HCEC 1CT (cell line): ENCODE measurements around the gene ARSG.
"Not testable (repeated sequence)": the region's sequence is repeated elsewhere in the genome, so short reads cannot be mapped to it uniquely, and the experiment has no call there.

ENCODE experiments used
- DNase-seq: peaks from one replicate; pipeline ENCODE4 v3.0.0-alpha.2; 2017

The ARSG gene

DNA sequence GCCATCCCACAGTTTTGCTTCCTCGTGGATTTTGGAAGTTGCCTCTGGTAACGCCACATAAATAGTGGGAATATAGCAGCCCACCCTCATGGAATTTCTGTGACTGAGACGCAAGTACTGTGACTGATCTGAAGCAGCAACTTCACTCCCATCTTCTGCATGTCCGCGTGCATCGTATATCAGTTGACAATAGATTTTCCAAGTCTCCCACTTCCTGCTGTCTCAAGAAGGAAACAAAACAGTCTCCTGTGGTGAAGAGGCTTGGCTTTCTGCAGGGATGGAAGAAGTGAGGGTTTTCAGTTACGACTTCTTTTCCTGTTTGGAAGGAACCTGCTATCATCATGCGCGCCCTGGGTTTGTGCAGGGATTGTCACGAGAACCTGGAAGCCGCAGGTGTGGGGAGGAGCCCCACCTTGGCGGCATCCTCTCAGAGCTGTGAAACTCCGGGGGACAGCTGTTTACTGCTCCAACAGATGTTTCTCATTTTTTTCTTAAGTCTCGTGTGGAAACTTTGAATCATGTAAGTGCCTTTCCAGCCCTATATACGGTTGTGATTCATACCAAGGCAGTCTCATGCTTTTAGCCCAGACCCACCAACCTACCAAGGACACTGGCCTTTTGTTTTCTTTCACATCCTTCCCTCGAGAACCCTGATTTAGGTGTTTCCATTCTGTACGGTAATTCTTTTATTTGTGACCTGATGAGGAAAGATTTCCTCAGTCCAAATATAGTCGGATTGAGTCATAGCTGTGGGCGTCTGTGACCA lies 108.5 kb downstream of the ARSG start:
- DNase-seq = peak; percentile 72

DNA sequence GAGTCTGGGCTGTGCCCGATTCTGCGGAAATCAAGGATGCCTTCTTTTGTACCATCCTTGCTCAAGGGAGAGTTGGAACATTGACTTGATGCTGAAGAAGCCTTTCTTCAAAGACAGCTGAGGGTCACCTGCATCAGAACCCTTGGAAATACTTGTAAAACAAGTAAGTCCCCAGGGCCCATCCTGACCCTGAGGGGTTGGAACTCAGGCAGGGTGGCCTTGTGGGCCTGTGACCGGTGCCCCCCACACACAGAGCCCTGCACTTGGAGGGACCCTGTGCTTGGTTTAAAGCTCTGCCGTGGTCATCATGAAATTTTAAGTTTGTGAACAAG lies 109.1 kb downstream of the ARSG start:
- no peak for DNase-seq

DNA sequence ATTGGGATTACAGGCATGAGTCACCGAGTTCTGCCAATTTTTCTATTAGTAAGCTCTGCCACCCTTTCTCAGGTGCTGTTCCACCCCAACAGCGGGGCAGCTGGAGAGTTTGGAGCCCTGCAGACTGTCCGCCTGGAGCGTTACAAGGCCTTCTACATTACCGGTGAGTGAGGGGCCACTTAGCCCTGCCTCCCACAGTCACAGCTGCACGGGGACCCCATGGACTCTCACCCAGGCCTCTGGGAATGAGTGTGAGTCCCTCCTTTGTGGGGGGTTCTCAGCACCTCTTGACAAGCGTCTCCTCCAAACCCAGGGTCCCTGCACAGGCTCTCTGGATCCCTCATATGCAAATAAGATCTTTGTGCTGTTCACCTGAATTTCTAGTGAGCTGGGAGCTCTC lies 110.0 kb downstream of the ARSG start:
- DNase-seq = no peak

GRCh38 chr17:68403122-68403521 lies 111.8 kb downstream of the ARSG start:
- DNase-seq = no peak

GRCh38 chr17:68403837-68404236 lies 112.5 kb downstream of the ARSG start:
- DNase-seq = not testable (repeated sequence)

DNA sequence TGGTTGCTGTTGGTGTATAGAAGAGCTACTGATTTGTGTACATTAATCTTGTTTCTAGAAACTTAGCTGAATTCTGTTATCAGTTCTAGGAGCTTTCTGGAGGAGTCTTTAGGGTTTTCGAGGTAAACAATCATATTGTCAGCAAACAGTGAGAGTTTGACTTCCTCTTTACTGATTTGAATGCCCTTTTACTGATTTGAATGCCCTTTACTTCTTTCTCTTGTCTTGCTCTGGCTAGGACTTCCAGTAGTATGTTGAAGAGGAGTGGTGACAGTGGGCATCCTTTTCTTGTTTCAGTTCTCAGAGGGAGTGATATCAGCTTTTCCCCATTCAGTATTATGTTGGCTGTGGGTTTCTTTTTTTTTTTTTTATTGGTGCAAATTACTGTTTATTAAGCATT lies 116.4 kb downstream of the ARSG start:
- not testable (repeated sequence) for DNase-seq

- DNase-seq = not testable (repeated sequence)
These were observed 122.6 kb downstream of the ARSG start for GRCh38 chr17:68413597-68414560.

DNA sequence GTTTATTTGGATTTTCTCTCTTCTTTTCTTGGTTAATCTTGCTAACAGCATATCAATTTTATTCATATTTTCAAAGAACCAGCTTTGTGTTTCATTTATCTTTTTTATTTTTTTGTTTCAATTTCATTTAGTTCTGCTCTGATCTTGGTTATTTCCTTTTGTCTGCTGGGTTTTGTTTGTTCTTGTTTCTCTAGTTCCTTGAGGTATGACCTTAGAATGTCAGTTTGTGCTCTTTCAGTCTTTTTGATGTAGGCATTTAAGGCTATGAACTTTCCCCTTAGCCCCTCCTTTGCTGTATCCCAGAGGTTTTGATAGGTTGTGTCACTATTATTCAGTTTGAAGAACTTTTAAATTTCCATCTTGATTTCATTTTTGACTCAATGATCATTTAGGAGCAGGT lies 123.6 kb downstream of the ARSG start:
- DNase-seq = not testable (repeated sequence)

GRCh38 chr17:68417317-68417716 lies 126.0 kb downstream of the ARSG start:
- DNase-seq = no peak

- no peak for DNase-seq
These were observed 127.6 kb downstream of the ARSG start for GRCh38 chr17:68418876-68419275.

GRCh38 chr17:68420065-68420464 lies 128.8 kb downstream of the ARSG start:
- no peak for DNase-seq

DNA sequence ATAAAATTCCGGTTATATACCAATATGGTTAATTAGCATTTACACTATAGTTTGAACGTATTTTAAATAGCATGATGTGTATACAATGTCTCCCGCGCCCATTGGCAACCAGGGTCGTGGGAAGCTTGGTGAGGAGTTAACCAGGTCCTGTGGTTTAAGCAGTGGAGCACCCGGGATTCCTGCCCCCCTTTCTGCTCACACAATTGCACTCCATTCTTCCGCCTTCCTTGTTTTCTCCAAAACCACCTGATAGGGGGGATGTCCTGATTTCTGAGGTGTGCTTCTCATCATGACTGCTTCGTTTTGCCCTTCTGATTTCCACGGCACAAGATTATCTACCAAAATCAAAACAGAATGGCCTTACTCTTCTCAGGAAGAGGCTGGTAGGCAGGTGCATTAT lies 130.2 kb downstream of the ARSG start:
- no peak for DNase-seq

GRCh38 chr17:68422821-68423220 lies 131.5 kb downstream of the ARSG start:
- no peak for DNase-seq

- DNase-seq = no peak
These were observed 132.0 kb downstream of the ARSG start for GRCh38 chr17:68423251-68423650.

GRCh38 chr17:68424203-68424602 lies 132.9 kb downstream of the ARSG start:
- no peak for DNase-seq

DNA sequence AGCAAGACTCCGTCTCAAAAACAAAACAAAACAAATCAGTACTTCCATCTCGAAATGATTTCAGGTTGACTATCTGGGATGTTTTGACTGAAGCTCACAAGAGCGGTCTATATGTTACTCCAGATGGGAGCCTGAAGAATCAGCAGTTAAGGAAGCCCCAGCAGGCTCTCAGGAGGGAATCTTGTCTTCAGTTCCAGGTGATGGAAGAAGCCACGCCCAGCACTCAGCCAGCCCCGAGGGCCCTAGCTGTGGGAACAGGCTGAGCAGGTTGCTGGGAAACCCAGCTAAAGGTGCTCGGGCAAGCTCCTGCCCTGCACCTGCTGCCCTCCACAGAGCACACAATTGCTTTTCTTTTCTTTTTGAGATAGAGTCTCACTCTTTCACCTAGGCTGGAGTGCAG lies 133.6 kb downstream of the ARSG start:
- DNase-seq = no peak

DNA sequence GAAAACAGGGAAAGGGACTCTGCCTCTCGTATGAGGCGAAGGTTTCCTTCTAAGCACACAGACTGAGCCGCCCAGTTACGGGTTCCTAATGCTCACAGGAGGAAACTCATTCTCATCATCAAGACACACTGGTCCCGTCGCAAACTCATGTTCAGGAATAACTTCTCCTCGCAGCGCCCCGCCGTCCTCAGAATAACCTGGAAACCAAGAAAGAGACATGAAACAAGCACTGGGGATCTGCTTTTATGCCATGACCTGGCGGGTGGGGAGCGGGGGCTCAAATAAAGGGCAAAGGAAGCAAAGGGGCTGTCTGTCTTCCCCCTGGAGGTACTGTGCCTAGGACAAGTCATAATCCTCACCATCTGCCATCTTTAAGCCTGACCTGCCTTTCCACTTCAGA lies 134.7 kb downstream of the ARSG start:
- DNase-seq = no peak

DNA sequence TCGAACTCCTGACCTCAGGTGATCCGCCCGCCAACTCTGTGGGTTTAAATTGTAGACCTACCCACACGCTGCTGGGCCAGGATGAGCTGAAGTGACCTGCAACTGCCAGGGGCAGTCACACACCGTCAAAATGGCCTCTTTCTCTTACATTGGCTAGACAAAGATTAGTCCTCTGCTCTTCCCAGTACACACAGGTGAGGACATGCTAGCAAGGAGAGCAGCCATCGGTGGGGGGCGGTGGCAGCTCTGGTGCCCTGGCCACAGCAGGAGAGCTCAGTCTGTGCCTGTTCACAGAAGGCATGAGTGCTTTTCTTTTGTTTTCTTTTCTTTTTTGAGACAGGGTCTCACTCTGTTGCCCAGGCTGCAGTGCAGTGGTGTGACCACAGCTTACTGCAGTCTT lies 136.3 kb downstream of the ARSG start:
- DNase-seq = no peak

- no peak for DNase-seq
These were observed 137.3 kb downstream of the ARSG start for GRCh38 chr17:68428498-68429172.

DNA sequence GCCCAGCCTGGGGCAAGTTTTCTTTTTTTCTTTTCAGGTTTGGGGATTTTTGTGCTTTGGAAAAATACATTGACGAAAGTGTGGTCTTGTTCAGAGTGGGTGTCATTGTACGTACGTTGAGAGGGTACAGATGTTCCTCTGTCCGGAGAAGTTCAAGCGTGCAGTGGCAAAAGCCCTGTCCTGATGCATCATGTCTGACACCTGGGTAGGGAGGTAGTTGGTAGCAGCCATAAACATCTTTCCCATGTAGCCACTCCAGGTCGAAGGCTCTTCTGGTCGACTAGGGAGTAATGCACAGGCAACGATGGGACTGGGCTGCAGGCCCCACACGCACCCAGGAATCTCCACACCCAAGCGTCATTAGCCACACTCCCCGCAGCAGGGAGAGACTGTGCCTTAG lies 138.6 kb downstream of the ARSG start:
- DNase-seq = no peak

DNA sequence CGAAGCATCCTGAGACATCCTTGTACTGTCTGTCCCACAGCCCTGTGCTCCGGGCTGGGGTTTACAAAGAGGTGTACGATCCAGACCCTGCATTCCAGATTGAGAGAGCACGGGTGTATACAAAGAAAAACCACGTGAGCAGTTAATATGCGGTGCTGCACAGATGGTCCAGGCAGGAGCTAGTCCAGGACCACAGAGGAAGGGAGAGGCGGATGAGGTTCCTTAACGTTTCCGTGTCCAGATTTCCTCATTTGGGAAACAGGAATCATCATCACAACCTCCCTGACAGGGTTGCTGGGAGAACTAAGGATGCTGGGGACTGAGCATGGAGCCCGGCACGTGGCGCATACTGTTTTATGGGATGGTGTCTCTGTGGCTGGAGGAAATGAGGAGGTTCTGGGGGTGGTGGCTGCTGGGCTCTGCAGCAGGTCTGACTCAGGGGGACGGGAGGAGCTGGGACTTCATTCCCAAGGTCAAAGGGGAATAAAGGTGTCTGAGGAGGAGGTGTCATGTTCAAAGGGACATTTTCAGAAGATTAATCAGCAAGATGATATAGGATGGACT lies 139.8 kb downstream of the ARSG start:
- no peak for DNase-seq

DNA sequence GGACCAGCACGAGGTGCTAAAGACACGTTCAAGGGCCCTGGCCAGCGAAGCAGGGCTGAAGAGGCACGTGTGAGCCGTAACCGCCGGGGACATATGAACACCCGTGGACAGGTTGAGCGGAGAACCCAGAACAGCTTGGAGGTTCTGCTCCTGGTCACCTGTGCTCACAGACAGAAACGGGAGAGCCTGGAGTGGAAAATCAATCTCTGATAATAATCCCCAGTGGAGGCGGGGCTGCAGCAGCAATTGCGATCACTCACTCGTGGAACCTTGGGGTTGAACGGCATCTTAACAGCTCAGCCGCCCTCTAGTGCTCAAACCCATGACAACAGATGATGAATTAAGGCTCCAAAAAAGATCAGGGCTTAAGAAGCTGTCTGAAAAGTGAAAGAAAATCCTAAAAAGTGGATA lies 140.4 kb downstream of the ARSG start:
- DNase-seq = peak; percentile 7
